Vagina (tissue), 2 donors: Measurements from ENCODE around the gene BMP2. TPM values are rescaled to one million over a fixed set of nuclear protein-coding genes. Genes with fewer than 3 reads are reported as not detected.

Experiments
- DNase-seq, 2 donors: peaks; one replicate each; pipeline ENCODE4 v3.0.0-alpha.2; 2017; ENCODE audit errors: extremely low spot score in 2 of 2
- H3K27ac ChIP-seq: fragments of 200-600 bp; sonication (generic); one replicate; pipeline ENCODE4 v1.5.1; 2019
- H3K27me3 ChIP-seq: fragments of 200-600 bp; sonication (generic); one replicate; pipeline ENCODE4 v1.5.1; 2019
- H3K36me3 ChIP-seq, 2 donors: fragments of 200-600 bp; sonication (generic); one replicate each; pipeline ENCODE4 v1.5.1; 2017 to 2019
- H3K4me1 ChIP-seq: fragments of 200-600 bp; sonication (generic); one replicate; pipeline ENCODE4 v1.5.1; 2019
- H3K4me3 ChIP-seq, 2 donors: fragments of 200-600 bp; sonication (generic); 1 replicate in 1 of 2; 2 replicates in 1 of 2; pipeline ENCODE4 v1.5.1; 2016 to 2019
- H3K9me3 ChIP-seq: fragments of 200-600 bp; sonication (generic); one replicate; pipeline ENCODE4 v1.5.1; 2019
- CTCF ChIP-seq, 3 experiments: fragments of 450-650 bp in 2 of 3; fragments of 200-600 bp in 1 of 3; sonication (generic) in 1 of 3; IDR thresholded peaks; one replicate each; pipeline ENCODE4 v1.5.1; 2017 to 2019; ENCODE audit warnings: antibody characterized with exemption in 3 of 3, mild to moderate bottlenecking in 2 of 3, moderate library complexity in 2 of 3
- POLR2A ChIP-seq, 2 donors: fragments of 450-650 bp; IDR thresholded peaks; one replicate each; pipeline ENCODE4 v1.6.1; 2017; ENCODE audit warnings: antibody characterized with exemption in 2 of 2, mild to moderate bottlenecking in 2 of 2, moderate library complexity in 2 of 2
- POLR2AphosphoS5 ChIP-seq, 2 donors: sonication (generic); formaldehyde crosslinking; IDR thresholded peaks; one replicate each; pipeline ENCODE4 v1.9.0; 2017; ENCODE audit warnings: antibody characterized with exemption in 2 of 2, mild to moderate bottlenecking in 2 of 2, low read depth in 1 of 2; ENCODE audit not compliant: insufficient read depth in 1 of 2
- intact Hi-C: fragments of 100-400 bp; cut with DNase I; formaldehyde crosslinking; loops from one replicate; pipeline ENCODE4 v1.15.1; 2023
- total RNA-seq: library from RNA; depleted of rRNA; stranded (reverse); fragments of >200 nt; gene quantifications from one replicate; pipeline ENCODE4 v1.2.3, GENCODE V29; 2016

Gene BMP2
- total RNA-seq, 1 donor from 2014 or later = 8.6 TPM

GRCh38 chr20:6806275-6806674 lies 38.8 kb downstream of the BMP2 start:
- H3K27me3 ChIP-seq = no peaks in the 10 kb centered on the region
- no peak overlapping the region for H3K27ac ChIP-seq
- no peak overlapping the region for H3K4me3 ChIP-seq
- no peaks in the 10 kb centered on the region for H3K4me1 ChIP-seq
- H3K36me3 ChIP-seq = no peaks in the 10 kb centered on the region
- DNase-seq = no peak
- intact Hi-C loops = no loop called here
- no peak for TF ChIP-seq POLR2AphosphoS5 (IDR thresholded peaks at IDR 0.05; ENCODE audit: insufficient read depth in 1 of 2, low read depth in 1 of 2)
- TF ChIP-seq CTCF (IDR thresholded peaks at IDR 0.05) = no peak
- no peak for TF ChIP-seq POLR2A (IDR thresholded peaks at IDR 0.05)
- no peaks in the 10 kb centered on the region for H3K9me3 ChIP-seq

- no peak overlapping the region for H3K4me3 ChIP-seq
- no peak for DNase-seq
- no peak overlapping the region for H3K27ac ChIP-seq
- H3K4me1 ChIP-seq = no peaks in the 10 kb centered on the region
- TF ChIP-seq POLR2A (IDR thresholded peaks at IDR 0.05) = no peak
- TF ChIP-seq POLR2AphosphoS5 (IDR thresholded peaks at IDR 0.05; ENCODE audit: insufficient read depth in 1 of 2, low read depth in 1 of 2) = no peak
- no peaks in the 10 kb centered on the region for H3K27me3 ChIP-seq
- intact Hi-C loops = no loop called here
- H3K36me3 ChIP-seq = no peaks in the 10 kb centered on the region
- H3K9me3 ChIP-seq = no peaks in the 10 kb centered on the region
These were observed 44.0 kb downstream of the BMP2 start for GRCh38 chr20:6811262-6812035.

GRCh38 chr20:6812530-6812929 lies 45.0 kb downstream of the BMP2 start:
- Histone ChIP-seq H3K36me3 (no peaks in the 10 kb centered on the region), H3K27ac (no peak overlapping the region), H3K4me1 (no peaks in the 10 kb centered on the region), H3K4me3 (no peak overlapping the region), H3K27me3 (no peaks in the 10 kb centered on the region), H3K9me3 (no peaks in the 10 kb centered on the region)
- no peak for DNase-seq
- TF ChIP-seq CTCF (IDR thresholded peaks at IDR 0.05) (no peak), POLR2A (IDR thresholded peaks at IDR 0.05) (no peak), POLR2AphosphoS5 (IDR thresholded peaks at IDR 0.05; ENCODE audit: insufficient read depth in 1 of 2, low read depth in 1 of 2) (no peak)
- intact Hi-C loops = no loop called here

- H3K36me3 ChIP-seq = no peaks in the 10 kb centered on the region
- TF ChIP-seq POLR2AphosphoS5 (IDR thresholded peaks at IDR 0.05; ENCODE audit: insufficient read depth in 1 of 2, low read depth in 1 of 2) = no peak
- no peak for TF ChIP-seq POLR2A (IDR thresholded peaks at IDR 0.05)
- no peak for TF ChIP-seq CTCF (IDR thresholded peaks at IDR 0.05)
- DNase-seq = no peak
- intact Hi-C loops = no loop called here
- H3K4me1 ChIP-seq = no peaks in the 10 kb centered on the region
- no peak overlapping the region for H3K27ac ChIP-seq
- H3K9me3 ChIP-seq = no peaks in the 10 kb centered on the region
- H3K4me3 ChIP-seq = no peak overlapping the region
- no peaks in the 10 kb centered on the region for H3K27me3 ChIP-seq
These were observed 47.5 kb downstream of the BMP2 start for GRCh38 chr20:6814945-6815344.

GRCh38 chr20:6818033-6818808 lies 50.7 kb downstream of the BMP2 start:
- no peaks in the 10 kb centered on the region for H3K4me1 ChIP-seq
- intact Hi-C loops = no loop called here
- TF ChIP-seq POLR2AphosphoS5 (IDR thresholded peaks at IDR 0.05; ENCODE audit: insufficient read depth in 1 of 2, low read depth in 1 of 2) = no peak
- no peak for TF ChIP-seq CTCF (IDR thresholded peaks at IDR 0.05)
- no peak for TF ChIP-seq POLR2A (IDR thresholded peaks at IDR 0.05)

More at GRCh38 chr20:6818033-6818808, 50.7 kb downstream of the BMP2 start:
- no peaks in the 10 kb centered on the region for H3K9me3 ChIP-seq
- no peaks in the 10 kb centered on the region for H3K36me3 ChIP-seq
- DNase-seq = no peak
- H3K27me3 ChIP-seq = no peaks in the 10 kb centered on the region
- no peak overlapping the region for H3K27ac ChIP-seq
- H3K4me3 ChIP-seq = no peak overlapping the region
